Erythroblast (primary cell): ENCODE measurements around the gene IER5L.
A peak's percentile ranks its signal among the peaks of the same experiment; 100 is the strongest.

Experiments
- DNase-seq, 2 experiments: peaks; one replicate each; lab custom pipeline; 2025; lab: John Stamatoyannopoulos, UW
- GATA1 ChIP-seq: IDR thresholded peaks from 2 replicates; pipeline ENCODE4 v1.6.1; 2011; ENCODE audit warnings: low read depth, mild to moderate bottlenecking, control low read depth, low read length, moderate library complexity
- POLR2A ChIP-seq: IDR thresholded peaks from 2 replicates; pipeline ENCODE4 v1.6.1; 2011; ENCODE audit warnings: mild to moderate bottlenecking, low read length

IER5L gene

DNA sequence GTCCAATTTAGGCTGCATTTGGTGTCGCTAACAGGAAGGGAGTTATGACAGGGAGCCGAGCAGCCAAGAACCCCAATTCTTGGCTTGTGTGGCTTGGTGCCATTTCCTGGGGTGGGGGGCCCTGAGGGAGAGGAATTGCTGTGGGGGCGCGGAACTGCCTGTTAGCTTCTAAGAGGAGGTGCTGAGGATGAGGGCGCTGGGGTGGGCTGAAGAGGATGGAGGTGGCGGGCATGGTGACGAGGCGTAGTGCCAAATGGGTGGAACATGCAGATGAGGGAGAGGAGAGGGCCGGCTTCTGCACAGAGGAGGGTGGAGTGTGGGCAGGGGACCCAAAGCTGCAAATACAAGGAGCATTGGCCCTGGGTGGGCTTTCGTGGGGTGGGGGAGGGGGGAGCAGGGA is 27.9 kb downstream of the IER5L start:
- TF ChIP-seq GATA1 (no peak), POLR2A (no peak)

DNA sequence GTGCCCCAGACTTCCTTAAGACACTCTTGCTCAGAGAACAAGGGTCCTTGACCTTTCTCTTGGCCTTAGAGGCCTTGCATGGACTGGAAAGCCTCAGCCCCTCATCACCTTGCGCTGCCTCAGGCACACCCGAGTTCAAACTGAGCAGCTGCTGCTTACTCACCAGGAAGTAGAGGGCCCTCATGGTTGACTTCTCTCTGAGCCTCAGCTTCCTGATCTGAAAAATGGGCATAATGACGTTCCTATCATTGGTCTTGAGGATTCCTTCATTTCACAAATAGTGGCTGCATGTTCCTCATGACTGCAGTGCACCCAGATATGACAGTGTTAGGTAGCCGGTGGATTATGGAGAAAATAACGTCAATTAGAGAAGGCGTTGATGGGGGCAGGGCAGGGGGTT is 28.6 kb downstream of the IER5L start:
- DNase-seq = no peak
- TF ChIP-seq GATA1 (no peak), POLR2A (no peak)

More for the DNA sequence above, 27.9 kb downstream of the IER5L start:
- no peak for DNase-seq

DNA sequence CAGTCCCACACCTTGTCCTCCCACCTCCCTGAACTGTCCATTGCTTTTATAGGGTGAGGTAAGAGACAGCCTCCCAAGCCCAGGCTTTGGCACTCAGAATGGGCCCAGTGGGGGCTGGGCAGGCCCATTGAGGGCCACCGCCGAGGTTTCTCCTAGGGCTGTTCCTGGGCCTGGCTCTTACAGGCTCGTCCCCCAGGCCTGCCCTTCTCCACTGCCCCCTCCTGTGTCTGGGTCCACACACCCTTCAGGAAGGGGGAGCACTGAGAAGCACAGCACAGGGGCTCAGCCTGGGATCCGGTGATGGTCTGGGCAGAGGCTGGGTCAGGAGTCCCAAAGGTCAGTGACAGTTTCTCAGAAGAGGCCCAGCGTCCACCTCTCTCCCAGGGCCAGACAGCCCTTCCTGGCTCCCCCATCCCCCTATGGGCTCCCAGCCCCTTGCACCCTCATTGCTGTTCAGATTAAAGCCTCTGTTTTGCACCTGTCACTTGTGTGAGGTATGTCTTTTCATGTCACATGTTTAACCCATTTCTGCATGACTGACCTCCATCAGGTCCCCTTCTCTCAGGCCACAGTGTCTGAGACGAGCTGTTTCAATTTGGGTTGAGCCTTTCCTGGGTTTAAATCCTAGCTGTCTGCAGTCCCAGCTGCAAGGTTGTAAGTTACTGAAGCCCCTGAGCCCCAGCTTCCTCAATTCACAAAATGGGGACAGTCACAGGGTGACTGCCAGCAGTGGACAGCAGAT is 29.4 kb downstream of the IER5L start:
- no peak for TF ChIP-seq POLR2A
- no peak for TF ChIP-seq GATA1

DNA sequence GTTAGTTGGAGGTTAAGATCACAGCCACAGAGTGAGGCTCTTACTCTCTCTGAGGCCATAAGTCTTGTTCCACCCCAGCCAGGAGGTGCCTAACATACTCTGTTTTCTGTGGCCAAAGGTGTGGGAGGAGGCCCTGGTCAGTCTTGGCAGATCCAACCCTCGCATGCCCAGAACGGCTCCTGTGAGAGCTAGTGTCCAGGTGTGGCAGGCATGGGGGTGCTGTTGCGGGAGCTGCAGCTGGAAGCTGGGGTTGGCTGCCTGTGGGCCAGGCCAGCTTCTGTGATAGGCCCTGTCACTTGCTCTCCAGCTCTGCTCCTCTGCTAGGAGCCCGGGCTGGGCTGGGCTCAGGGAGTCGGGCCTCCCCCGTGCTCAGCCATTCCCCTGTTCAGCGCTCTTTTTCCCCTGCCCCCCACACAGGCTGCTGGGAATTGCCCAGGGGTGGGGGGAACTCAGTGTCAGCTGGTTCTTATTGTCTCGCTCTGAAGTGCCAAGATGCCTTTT is 31.6 kb downstream of the IER5L start:
- no peak for TF ChIP-seq POLR2A
- no peak for TF ChIP-seq GATA1
- DNase-seq = no peak

More for the DNA sequence above, 29.4 kb downstream of the IER5L start:
- DNase-seq = no peak

DNA sequence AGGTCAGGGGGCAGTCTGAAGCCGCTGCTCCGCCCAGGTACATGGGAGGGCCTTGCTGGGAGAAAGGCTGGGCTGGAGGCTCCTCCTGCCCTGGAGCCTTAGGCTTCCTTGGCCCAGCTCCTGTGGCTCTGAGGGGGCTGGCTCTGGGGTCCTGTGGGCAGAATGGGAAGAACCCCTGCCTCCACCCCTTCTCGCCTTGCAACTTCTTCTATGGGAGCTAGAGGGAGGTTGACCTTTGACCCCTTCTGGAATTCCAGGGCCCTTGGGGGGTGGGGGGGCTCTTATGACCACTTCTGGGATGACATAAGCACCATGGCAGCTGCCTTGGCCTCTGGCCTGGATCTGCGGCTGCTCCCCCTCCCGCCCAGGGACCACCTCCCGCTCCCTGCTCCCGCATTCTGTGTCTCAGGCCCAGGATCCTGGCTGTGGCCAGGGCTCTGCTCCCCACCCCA is 32.2 kb downstream of the IER5L start:
- no peak for DNase-seq
- TF ChIP-seq POLR2A = no peak
- no peak for TF ChIP-seq GATA1

DNA sequence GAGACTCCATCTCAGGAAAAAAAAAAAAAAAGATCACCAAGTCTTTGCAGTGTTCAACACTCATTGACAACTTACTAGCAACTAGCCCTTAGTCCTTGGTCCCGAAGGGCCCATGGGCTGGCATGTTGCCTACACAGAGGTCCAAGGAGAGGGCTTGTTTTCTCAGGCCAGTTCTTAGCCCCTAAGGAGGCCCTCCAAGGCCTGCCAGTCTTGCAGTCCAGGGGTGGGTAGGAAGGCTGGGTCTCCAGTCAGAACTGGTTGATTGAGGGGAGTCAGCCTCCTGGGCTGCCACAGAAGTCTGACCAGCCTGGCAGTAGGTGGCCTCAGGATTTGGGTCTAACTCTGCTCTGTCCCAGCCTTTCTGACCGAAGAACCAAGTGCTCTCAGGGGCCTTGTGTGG is 32.7 kb downstream of the IER5L start:
- no peak for TF ChIP-seq POLR2A
- DNase-seq = no peak

DNA sequence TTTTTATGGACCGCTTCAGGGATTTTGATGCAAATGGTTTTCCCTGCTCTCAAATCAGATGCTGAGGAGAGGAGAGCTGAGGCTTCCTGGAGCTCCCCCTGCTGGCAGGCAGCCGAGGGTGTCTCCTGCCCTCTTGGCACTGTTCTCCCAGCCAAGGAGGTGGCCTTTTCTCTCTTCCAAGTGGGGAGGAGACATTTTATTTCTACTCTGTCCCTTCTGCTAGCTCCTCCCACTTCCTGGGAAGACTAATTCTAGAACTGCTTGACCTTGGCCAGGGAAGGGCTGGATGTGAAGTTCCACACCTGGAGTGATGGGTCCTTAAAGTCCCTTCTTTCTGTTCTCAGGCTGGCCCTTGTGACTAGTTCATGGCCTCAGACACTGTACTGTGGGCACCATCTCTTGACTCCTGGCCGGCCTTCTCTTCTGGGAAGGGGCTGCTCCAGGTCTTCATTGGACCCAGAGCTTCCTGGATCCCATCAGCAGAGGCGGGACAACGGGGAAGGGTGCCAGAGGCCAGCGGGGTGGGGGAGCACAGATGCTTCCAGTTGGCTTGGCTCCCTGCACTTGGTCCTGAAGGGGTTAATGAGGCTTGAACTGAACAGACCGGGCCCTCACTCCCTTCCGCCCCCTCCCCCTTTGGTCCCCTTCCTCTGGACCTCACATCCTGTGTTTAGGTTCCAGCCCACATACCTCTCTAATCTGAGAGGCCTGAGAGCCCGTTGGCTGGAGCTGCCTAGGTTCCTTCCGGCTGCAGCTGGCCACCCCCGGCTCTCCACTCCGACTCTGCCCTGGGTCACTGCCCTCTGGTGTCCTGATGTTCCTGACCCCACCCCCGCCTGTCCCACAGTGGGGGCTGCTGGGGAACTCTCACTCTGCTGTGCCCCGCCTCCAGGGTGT is 34.8 kb downstream of the IER5L start:
- DNase-seq = peak; percentile 68 to 84

DNA sequence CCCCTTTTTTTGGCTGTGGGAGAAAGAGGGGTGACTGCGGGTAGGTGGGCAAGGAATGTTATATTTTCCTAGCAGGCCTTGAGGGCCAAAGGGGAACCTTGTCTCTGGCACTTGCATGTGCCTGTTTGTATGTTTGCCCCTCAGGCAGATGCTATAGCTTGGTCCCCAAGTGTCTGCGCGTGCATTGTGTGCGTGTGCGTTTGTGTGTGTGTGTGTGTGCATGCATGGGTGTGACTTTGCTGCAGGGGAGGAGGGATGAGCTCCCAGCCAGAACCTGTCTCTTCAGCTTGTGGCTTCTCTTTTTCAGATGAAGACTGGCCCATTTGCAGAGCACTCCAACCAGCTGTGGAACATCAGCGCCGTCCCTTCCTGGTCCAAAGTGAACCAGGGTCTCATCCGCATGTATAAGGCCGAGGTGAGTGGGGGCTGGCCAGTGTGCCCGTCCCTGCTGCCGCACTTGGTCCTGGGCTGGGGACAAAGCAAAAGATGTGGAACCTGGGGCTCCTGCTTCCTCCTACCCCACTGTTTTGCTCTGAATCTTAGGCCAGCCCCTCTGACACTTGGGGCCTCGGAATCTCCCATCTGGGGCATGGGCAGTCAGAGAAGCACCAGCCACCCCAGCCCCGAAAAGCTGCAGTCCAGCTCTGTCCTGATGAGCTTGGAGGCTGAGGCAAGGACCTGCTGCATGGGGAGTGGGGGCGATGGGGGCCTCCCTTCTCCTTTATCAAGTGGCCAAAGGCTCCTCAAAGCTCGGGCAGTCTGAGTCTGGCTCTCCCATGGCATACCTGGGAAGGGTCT is 35.7 kb downstream of the IER5L start:
- no peak for DNase-seq
- TF ChIP-seq POLR2A (no peak), GATA1 (no peak)

More for the DNA sequence above, 34.8 kb downstream of the IER5L start:
- TF ChIP-seq POLR2A = no peak
- TF ChIP-seq GATA1 = no peak

DNA sequence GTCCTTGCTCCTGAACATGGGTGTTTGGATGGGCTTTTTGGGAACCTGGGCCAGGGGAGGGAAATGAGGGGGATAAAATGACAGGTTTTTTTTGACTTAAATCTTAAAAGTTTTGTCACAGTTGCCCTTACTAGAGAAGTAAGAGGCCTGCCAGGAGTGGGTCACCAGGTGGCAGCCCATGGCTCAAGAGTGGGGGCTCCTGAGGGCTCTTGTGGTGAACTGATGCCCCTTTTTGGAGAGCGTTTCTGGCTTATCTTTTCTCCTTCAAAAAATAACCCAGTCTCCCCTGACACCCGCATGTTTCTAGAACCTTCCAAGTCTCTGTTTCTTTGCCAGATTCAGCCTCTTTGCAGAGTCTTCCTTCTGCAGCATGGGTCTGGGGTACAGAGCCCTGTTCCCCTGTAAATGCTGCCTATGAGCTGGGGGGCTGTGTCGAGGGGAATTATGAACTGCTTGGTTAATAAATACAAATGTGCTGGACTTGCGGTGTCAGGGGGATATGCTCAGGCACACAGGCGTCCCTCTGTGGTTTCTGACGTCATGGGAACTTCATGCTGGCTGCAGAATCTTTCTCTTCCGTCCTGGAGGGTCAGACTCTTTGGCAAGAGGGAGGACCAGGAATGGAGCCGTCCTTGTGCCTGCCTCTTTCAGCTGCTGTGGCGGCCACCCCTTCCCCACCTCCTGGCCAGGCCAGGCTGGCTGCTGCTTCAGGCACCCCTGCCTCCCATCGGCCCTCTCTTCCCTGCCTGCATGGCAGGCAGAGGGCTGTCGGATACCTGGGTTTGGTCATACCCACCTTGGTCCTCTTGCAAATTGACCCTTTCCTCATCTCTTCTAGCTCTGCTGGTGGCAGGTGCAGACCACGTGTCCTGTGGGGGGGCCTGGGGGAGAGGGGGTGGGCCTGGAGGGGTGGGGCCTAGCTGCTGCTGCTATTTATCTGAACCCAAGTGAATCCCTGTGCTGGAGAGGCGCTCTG is 36.7 kb downstream of the IER5L start:
- DNase-seq = peak; percentile 30 to 31
- TF ChIP-seq GATA1 = no peak
- TF ChIP-seq POLR2A = peak; percentile 16

DNA sequence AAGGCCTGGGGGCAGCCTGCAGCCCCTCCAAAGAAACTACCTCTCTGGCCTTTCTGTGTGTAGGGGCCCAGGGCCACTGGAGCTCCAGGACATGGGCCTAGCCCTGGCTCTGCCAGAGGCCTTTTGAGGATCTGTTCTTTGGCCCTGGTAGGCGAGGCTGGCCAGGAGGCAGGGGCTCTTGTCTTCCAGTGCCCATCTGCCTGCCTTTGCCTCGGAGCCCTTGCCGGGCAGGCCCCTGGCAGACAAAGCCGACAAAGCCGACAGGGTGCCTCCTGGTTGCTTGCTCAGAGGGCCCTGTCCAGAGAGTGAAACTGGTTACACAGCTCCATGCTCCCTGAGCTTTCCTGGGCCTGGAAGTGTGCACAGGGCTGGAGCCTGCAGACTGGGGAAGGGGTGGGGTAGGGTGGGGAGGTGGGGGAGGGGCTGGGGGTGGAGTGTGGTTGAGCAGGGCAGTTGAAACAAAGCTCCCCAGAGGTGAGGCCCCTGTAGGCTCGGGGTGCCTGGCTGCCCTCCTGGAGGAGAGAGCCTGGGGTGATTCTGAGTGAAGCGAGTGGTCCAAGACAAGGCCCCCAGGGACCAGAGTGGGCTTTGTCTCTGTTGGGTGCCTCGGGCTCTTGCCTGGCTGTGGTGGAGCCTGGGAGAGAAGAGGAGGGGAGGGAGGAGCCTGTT is 37.5 kb downstream of the IER5L start:
- TF ChIP-seq GATA1 (no peak), POLR2A (no peak)
- DNase-seq = peak; percentile 36 to 45

DNA sequence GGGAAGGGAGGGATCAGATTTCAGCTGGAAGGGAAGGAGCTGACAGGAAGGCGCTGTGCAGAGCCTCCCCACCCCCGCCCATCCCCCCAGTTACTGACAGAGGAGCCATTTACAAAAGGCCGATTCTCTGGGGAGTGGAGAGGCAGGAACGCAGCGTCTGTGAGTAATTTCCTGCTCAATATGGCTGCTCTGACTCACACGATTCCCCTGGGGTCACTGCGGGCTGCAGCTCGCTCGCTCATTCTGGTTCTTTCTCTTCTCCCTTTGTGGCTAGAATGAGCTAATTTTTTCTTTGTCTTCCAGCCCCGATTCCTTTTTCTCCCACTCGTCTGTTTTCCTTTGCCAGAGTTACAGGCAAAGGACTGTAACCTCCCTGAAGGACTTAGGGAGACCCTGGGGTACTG is 38.1 kb downstream of the IER5L start:
- DNase-seq = peak; percentile 64 to 65
- no peak for TF ChIP-seq GATA1
- TF ChIP-seq POLR2A = no peak
